ENCODE measurements around the gene UBE2U. TPM values are rescaled to one million over a fixed set of nuclear protein-coding genes. Genes with fewer than 3 reads are reported as not detected.

UBE2U gene
- not detected for total RNA-seq
- long read RNA-seq = 0 reads

DNA sequence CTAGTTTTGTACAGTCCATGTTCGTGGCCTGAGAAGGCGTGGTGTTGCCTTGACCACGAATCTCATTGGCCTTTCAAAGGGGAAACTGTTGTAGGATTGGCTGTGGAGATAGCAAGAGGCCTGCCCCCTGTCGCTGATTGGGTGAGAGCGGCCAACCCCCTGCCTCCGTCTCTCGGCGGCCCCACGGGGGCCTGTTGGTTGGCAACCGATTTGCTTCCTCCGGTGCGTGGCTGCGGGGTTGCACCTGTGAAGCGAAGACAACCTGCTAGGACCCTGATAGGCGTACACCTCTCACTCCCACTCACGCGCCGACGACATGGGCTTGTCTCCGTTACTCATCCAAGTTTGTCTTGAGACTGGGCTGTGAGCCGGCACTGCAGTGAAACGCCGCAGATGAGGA is at the start of gene UBE2U:
UBE2U (plus strand) TSS at position 204 of the 400 bp plus-strand sequence. CDS start 428 bp downstream, outside the sequence.
- Histone ChIP-seq H3K27me3 (ENCODE audit: low read depth) (no peaks in the 10 kb centered on the region), H3K36me3 (no peaks in the 10 kb centered on the region), H3K9me3 (no peaks in the 10 kb centered on the region), H3K4me3 (no peak within 1 kb of the TSS), H3K27ac (no peak within 1 kb of the TSS), H3K4me1 (no peaks in the 10 kb centered on the region)
- no peak for TF ChIP-seq CTCF (IDR thresholded peaks at IDR 0.05)
- DNase-seq (no peak), ATAC-seq (no peak)
- intact Hi-C loops (cut with DNase I) = no loop called here

- intact Hi-C loops (cut with DNase I) = no loop called here
- no peaks in the 10 kb centered on the region for H3K36me3 ChIP-seq
- ATAC-seq (no peak), DNase-seq (no peak)
- H3K27me3 ChIP-seq (ENCODE audit: low read depth) = no peaks in the 10 kb centered on the region
- no peak overlapping the region for H3K27ac ChIP-seq
- no peak overlapping the region for H3K4me3 ChIP-seq
- no peaks in the 10 kb centered on the region for H3K9me3 ChIP-seq
- TF ChIP-seq CTCF (IDR thresholded peaks at IDR 0.05) = no peak
- H3K4me1 ChIP-seq = peaks cover 1% of the 10 kb centered on the region
Measured at GRCh38 chr1:64155278-64155677, 48.1 kb upstream of the UBE2U start.

- Histone ChIP-seq H3K4me1 (peaks cover 29% of the 10 kb centered on the region), H3K27me3 (ENCODE audit: low read depth) (no peaks in the 10 kb centered on the region), H3K27ac (no peak overlapping the region), H3K4me3 (no peak overlapping the region), H3K9me3 (no peaks in the 10 kb centered on the region), H3K36me3 (no peaks in the 10 kb centered on the region)
- intact Hi-C loops (cut with DNase I) = no loop called here
- ATAC-seq (peak; percentile 70 to 74), DNase-seq (no peak)
- no peak for TF ChIP-seq CTCF (IDR thresholded peaks at IDR 0.05)
Measured at GRCh38 chr1:64161357-64161941, 42.0 kb upstream of the UBE2U start.

DNA sequence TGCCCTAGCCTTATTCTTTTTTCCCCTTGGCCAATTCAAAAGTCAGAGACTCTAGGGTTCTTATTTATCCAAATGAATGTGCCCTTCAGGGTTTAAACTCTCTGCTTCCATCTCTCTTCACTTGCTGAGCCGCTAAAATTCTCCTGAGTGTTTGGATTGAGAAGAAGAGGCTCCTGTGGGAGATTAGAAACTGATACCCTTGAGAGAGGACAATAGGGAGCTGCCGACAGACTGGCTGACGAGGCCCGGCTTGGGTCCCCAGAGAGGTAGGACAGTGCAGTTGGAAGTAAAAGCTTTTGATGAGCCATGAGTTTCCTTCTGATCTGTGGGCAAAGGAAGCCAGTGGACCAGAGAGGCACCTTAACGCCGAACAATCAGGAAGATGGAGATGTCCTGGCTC is 41.3 kb upstream of the UBE2U start:
- H3K27ac ChIP-seq = no peak overlapping the region
- peaks cover 29% of the 10 kb centered on the region for H3K4me1 ChIP-seq
- H3K4me3 ChIP-seq = no peak overlapping the region
- no peak for TF ChIP-seq CTCF (IDR thresholded peaks at IDR 0.05)
- intact Hi-C loops (cut with DNase I) = no loop called here
- H3K36me3 ChIP-seq = no peaks in the 10 kb centered on the region
- H3K27me3 ChIP-seq (ENCODE audit: low read depth) = no peaks in the 10 kb centered on the region
- H3K9me3 ChIP-seq = no peaks in the 10 kb centered on the region
- no peak for ATAC-seq
- DNase-seq = no peak

DNA sequence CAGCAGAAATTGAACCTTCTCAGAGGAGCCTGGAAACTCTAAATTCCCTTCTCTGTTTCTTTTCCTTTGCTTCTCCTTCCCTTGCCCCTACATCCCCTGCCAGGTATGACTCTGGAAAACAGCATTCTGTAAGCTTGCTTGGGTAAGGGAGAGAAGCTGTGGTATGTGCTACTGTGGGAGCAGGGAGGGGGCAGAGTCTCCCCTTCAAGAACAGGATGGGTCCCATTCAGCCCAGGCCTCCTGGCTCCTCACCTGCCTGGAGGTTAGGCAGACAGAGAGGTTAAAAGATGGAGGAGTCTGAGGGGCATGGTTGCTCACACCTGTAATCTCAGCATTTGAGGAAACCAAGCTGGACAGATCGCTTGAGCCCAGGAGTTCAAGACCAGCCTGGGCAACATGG is 40.6 kb upstream of the UBE2U start:
- DNase-seq = no peak
- H3K4me3 ChIP-seq = no peak overlapping the region
- no peak overlapping the region for H3K27ac ChIP-seq
- H3K36me3 ChIP-seq = no peaks in the 10 kb centered on the region
- intact Hi-C loops (cut with DNase I) = no loop called here
- TF ChIP-seq CTCF (IDR thresholded peaks at IDR 0.05) = no peak
- H3K27me3 ChIP-seq (ENCODE audit: low read depth) = no peaks in the 10 kb centered on the region
- no peaks in the 10 kb centered on the region for H3K9me3 ChIP-seq
- H3K4me1 ChIP-seq = peaks cover 29% of the 10 kb centered on the region
- ATAC-seq = no peak

Data from lower lobe of right lung (tissue), 2 donors.